AG04450 (cell line): ENCODE data around the gene SCYL2. TPM values are rescaled to one million over a fixed set of nuclear protein-coding genes. Genes with fewer than 3 reads are reported as not detected.
"Not testable (repeated sequence)": the region's sequence is repeated elsewhere in the genome, so short reads cannot be mapped to it uniquely, and the experiment has no call there.

Experiments used
- CTCF ChIA-PET: fragments of 300-600, 350-600 bp; formaldehyde crosslinking; extraction: SDS; loops from one replicate; lab custom pipeline; 2022; ENCODE audit warnings: antibody characterized with exemption, inconsistent platforms; lab: Charles Lee
- POLR2A ChIA-PET: fragments of 350-600 bp; formaldehyde crosslinking; extraction: SDS; loops from one replicate; lab custom pipeline; 2021; ENCODE audit warnings: antibody characterized with exemption, inconsistent platforms; lab: Yijun Ruan, JAX
- DNase-seq: peaks from one replicate; pipeline ENCODE4 v3.0.0-alpha.2; 2011; ENCODE audit warnings: low read depth, low spot score
- H3K27ac ChIP-seq: one replicate; pipeline ENCODE4 v1.5.1; 2012; ENCODE audit warnings: low read depth, low read length, control low read depth
- H3K27me3 ChIP-seq: one replicate; pipeline ENCODE4 v1.6.0; 2012; ENCODE audit warnings: low read length; ENCODE audit not compliant: control insufficient read depth, insufficient read depth
- H3K4me3 ChIP-seq: 2 replicates; pipeline ENCODE4 v1.5.1; 2011; ENCODE audit warnings: mild to moderate bottlenecking, low read depth, low read length, control low read depth
- H3K9me3 ChIP-seq: 2 replicates; pipeline ENCODE4 v1.5.1; 2012; ENCODE audit warnings: low read length; ENCODE audit not compliant: control insufficient read depth, insufficient read depth
- polyA plus RNA-seq: library from polyadenylated mRNA; depleted of rRNA; stranded (reverse); fragments of >200 nt; gene quantifications from 2 replicates; pipeline ENCODE4 v1.2.3, GENCODE V29; 2011
- TF ChIP-seq, protein P1 (sequence below): IDR thresholded peaks from 2 replicates; pipeline ENCODE4 v1.5.1; 2011; ENCODE audit warnings: low read depth, low read length, control low read depth, inconsistent platforms

Gene SCYL2
- polyA plus RNA-seq, 1 experiment, result 50.3 TPM

DNA sequence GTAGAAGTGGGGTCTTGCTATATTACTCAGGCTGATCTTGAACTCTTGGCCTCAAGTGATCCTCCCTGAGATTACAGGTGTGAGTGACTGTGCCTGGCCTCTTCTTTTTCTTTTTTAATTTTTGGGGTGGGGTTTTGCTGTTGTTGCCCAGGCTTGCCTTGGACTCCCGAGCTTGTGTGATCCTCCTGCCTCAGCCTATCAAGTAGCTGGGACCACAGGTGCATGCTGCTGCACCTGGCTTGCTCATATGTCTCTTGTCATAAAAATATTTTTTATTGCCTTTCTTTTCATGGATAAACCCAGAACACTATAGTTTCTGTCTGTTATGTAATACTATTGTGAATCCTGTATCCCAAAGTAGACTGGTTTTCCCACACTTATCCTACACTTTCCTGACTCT, 26.0 kb downstream of the SCYL2 start:
- no peak overlapping the region for H3K4me3 ChIP-seq
- H3K9me3 ChIP-seq, result no peaks in the 10 kb centered on the region; the same call in 1 of the 2 replicates
- CTCF ChIA-PET, result no interaction called here
- TF ChIP-seq, protein P1, sequence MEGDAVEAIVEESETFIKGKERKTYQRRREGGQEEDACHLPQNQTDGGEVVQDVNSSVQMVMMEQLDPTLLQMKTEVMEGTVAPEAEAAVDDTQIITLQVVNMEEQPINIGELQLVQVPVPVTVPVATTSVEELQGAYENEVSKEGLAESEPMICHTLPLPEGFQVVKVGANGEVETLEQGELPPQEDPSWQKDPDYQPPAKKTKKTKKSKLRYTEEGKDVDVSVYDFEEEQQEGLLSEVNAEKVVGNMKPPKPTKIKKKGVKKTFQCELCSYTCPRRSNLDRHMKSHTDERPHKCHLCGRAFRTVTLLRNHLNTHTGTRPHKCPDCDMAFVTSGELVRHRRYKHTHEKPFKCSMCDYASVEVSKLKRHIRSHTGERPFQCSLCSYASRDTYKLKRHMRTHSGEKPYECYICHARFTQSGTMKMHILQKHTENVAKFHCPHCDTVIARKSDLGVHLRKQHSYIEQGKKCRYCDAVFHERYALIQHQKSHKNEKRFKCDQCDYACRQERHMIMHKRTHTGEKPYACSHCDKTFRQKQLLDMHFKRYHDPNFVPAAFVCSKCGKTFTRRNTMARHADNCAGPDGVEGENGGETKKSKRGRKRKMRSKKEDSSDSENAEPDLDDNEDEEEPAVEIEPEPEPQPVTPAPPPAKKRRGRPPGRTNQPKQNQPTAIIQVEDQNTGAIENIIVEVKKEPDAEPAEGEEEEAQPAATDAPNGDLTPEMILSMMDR, result no peak
- H3K27me3 ChIP-seq, result no peaks in the 10 kb centered on the region
- H3K27ac ChIP-seq, result no peak overlapping the region
- POLR2A ChIA-PET, result no interaction called here
- no peak for DNase-seq

- H3K4me3 ChIP-seq, H3K27me3 ChIP-seq, CTCF ChIA-PET, POLR2A ChIA-PET, H3K27ac ChIP-seq, DNase-seq, H3K9me3 ChIP-seq: not testable (repeated sequence)
Observed at GRCh38 chr12:100294366-100294765, 27.4 kb downstream of the SCYL2 start.

GRCh38 chr12:100295764-100296555, 29.0 kb downstream of the SCYL2 start:
- no peak overlapping the region for H3K27ac ChIP-seq
- ChIA-PET CTCF (interaction anchor here (1.1 kb wide), 1 partner anchor 61 kb away, joined by 5 read pairs; no protein-coding TSS in a partner anchor), POLR2A (no interaction called here)
- H3K9me3 ChIP-seq, result no peaks in the 10 kb centered on the region; the same call in 1 of the 2 replicates
- no peak for DNase-seq
- TF ChIP-seq, protein P1, result no peak
- H3K4me3 ChIP-seq, result no peak overlapping the region
- H3K27me3 ChIP-seq, result no peaks in the 10 kb centered on the region

GRCh38 chr12:100302081-100302480, 35.1 kb downstream of the SCYL2 start:
- DNase-seq, result no peak
- ChIA-PET CTCF (no interaction called here), POLR2A (no interaction called here)
- TF ChIP-seq, protein P1, result no peak
- no peak overlapping the region for H3K4me3 ChIP-seq
- H3K27me3 ChIP-seq, result no peaks in the 10 kb centered on the region
- H3K27ac ChIP-seq, result no peak overlapping the region
- H3K9me3 ChIP-seq, result peaks cover 8% of the 10 kb centered on the region

- CTCF ChIA-PET, result no interaction called here
- TF ChIP-seq, protein P1, result no peak
- H3K27ac ChIP-seq, result no peak overlapping the region
- H3K4me3 ChIP-seq, result no peak overlapping the region
- H3K27me3 ChIP-seq, result no peaks in the 10 kb centered on the region
- no peak for DNase-seq
- peaks cover 8% of the 10 kb centered on the region for H3K9me3 ChIP-seq
- POLR2A ChIA-PET, result no interaction called here
Observed at GRCh38 chr12:100303831-100304230, 36.9 kb downstream of the SCYL2 start.

- POLR2A ChIA-PET, H3K27me3 ChIP-seq, H3K27ac ChIP-seq, DNase-seq, H3K9me3 ChIP-seq, CTCF ChIA-PET, H3K4me3 ChIP-seq: not testable (repeated sequence)
Observed at GRCh38 chr12:100304334-100304733, 37.4 kb downstream of the SCYL2 start.

GRCh38 chr12:100308138-100308537, 41.2 kb downstream of the SCYL2 start:
- DNase-seq, H3K27me3 ChIP-seq, H3K9me3 ChIP-seq, CTCF ChIA-PET, H3K27ac ChIP-seq, POLR2A ChIA-PET, H3K4me3 ChIP-seq: not testable (repeated sequence)
